Esophagus mucosa (tissue), 1 donor: ENCODE results near the gene ACTRT1. TPM values are rescaled to one million over a fixed set of nuclear protein-coding genes. Genes with fewer than 3 reads are reported as not detected.

Experiments
- ATAC-seq: fragments of 200-7000 bp; cut with Tn5 transposase; one replicate; pipeline ENCODE4 v1.9.1; 2020
- total RNA-seq: library from RNA; stranded (reverse); gene quantifications from one replicate; pipeline ENCODE4 v1.2.4, GENCODE V29; 2023
- donor health status: DM: yes; HTN: yes; CAD: no.

ACTRT1 gene
- not detected for total RNA-seq

DNA sequence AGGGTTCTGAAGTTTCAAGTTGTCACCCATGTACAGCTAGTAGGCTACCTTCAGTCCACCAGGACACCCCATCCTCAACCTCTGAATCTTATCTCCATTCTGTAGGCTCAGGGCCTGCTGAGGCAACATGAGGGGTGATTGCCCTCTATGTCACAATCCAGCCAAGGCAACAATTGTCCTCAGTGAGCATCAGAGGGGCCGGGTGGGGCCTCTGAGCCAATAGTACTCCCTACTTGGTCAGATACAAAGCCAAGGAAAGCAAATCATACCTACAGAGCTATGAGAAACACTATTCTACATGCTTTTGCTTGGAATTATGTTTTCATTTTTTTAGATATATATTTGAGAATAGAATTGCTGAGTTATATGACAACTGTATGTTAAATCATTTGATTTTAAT lies at the start of gene ACTRT1:
Gene ACTRT1, minus strand, starts transcription at position 101 of the 400 bp plus-strand sequence. CDS start 197 bp downstream, outside the sequence.
- ATAC-seq, result no peak

DNA sequence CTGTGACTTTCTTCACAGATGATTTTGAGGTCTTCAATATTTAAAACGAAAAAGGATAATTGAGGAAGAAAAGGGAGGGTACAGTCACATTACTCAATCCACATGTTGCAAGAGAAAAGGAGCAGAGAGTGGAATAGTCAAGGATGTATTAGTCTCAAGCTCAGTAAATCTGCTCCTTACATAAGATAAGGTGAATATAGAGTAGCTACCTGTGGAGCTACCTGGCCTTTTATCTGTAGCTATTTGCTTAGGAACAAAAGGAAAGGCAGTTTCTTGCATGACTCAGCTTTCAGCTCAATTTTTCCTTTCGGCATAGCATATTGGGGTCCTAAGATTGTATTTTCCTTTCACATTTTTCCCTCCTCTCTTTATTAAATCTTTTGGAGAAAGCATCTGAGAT lies 26.3 kb upstream of the ACTRT1 start:
- no peak for ATAC-seq

DNA sequence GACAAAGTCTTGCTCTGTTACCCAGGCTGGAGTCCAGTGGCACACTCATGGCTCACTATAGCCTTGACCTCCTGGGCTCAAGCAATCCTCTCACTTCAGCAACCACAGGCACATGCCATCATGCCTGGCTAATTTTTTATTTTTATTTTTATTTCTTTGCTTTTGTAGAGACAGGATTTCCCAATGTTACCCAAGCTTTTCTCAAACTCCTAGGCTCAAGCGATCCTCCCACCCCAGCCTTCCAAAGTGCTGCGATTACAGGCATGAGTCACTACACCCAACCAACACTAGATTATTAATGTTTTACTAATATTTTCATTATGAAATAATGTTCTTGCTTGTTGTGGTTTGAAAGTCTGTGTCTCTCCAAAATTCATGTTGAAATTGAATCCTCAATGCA lies 5.2 kb upstream of the ACTRT1 start:
- ATAC-seq, result no peak

DNA sequence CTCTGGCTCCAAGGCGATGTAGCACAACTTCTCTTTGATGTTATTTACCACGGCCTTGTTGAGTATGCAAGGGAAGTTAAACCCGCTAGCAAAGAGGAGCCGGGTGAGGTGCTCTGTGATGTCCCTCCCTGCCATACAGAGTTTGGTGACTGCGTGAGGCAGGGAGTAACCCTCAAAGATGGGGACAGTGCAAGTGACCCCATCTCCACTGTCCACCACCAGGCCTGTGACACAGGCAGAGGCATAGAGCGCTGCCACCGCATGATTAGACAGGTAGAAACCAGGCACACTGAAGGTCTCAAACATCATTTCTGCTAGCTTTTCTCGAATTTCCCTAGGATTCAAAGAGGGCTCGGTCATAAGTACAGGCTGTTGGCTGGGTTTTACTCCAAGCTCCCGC lies 677 bp downstream of the ACTRT1 start:
- no peak for ATAC-seq

DNA sequence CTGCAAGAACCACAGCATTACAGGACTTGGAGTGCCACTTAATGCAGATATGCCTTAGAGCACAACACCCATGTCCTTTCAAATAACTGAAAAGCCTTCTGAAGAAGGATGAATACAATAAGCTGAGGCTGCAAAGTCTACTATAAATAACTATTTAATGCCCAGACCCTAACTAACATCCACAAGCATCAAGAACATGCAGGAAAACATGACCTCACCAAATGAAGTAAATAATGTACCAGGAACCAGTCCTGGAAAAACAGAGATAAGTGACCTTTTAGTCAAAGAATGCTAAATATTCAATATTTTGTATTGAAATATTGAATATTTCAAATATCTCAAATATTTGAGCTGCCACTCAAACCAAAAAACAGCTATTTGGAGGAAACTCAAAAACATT lies 16.9 kb downstream of the ACTRT1 start:
- ATAC-seq, result no peak

DNA sequence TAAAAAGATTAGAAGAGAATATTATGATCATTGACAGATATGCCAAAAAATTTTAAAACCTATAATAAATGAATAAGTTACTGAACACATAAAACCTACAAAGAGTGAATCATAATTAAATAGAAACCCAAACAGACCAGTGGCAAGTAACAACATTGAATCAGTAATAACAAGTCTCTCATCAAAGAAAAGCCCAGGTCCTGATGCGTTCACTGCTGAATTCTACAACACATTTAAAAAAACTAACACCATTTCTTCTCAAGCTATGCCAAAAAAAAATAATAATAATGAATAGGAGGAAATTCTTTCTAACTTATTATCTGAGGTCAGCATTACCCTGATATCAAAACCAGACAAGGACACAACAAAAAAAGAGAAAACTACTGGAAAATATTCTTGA lies 30.6 kb downstream of the ACTRT1 start:
- no peak for ATAC-seq

DNA sequence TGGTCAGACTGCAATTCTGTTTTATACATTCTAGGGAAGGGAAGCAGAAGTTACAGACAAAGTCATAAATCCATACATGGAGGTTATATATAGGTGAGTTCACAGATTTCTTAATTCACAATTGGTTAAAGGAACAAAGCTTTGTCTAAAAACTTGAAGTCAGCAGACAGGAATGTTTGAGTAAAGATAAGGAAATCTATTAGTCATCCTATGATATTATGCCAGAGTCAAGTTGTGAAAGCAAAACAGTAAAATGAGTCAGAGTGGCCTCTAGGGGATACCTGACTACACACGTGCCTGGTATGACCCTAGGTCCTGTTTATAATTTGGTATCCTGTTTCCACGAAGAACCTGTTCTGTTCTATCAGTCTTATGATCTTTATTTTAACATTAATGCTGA lies 31.5 kb downstream of the ACTRT1 start:
- peak; percentile 92 for ATAC-seq

DNA sequence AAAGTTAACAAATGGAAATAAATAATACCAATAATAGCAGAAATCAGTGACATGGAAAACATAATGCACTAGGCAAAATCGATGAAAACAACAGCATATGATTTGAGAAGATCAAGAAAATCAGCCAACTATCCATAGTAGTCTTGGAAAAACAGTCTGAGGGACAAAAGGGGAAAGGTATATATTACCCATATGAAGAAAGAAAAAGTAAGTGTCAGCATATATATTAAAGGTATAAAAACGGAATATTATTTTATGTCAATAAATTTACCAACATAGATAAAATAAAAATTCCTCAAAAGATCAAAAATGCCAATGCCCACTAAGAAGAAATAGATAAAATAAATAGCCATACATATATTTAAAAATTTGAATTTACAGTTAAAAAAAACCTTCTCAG lies 33.0 kb downstream of the ACTRT1 start:
- ATAC-seq, result no peak

DNA sequence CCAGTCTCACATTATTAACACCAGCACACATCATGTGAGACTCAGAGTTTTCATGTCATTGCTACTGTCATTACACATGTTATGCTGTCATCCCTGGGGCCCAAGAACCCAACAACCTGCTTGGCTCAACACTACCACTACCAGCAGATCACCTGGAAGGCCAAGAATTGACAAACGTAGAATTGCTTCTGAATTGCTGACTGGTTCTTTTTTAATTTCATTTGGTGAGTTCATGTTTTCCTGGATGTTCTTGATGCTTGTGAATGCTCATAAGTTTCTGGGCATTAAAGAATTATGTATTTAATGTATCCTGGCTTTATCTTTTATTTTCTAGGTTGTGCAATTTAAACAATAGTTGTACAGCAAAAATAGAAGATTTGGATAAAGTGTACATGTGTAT lies 40.2 kb downstream of the ACTRT1 start:
- ATAC-seq, result no peak

DNA sequence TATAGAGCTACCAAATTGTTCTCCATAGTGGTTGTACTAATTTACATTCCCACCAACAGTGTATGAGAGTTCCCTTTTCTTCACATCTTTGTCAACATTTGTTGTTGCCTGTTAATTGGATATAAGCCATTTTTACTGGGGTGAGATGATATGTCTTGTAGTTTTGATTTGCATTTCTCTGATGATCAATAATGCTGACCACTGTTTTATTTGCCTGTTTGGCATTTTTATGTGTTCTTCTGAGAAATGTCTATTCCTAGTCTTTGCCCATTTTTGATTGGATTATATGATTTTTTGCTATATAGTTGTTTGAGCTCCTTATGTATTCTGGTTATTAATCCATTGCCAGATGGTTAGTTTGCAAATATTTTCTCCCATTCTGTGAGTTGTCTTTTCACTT lies 44.3 kb downstream of the ACTRT1 start:
- ATAC-seq, result no peak
